ENCODE results near the gene OR9G1.
"Not testable (repeated sequence)": the region's sequence is repeated elsewhere in the genome, so short reads cannot be mapped to it uniquely, and the experiment has no call there.

The OR9G1 gene
- total RNA-seq = 0 reads per million in 2 experiments

- DNase-seq (ENCODE audit: low read depth) = no peak
Observed at GRCh38 chr11:56698795-56699194, at the start of gene OR9G1. TSS of gene OR9G1 (plus strand) at chr11:56699095. CDS start at chr11:56700388, 1,293 bp downstream.

GRCh38 chr11:56659755-56660154 lies 39.1 kb upstream of the OR9G1 start:
- DNase-seq (ENCODE audit: low read depth) = no peak

- DNase-seq (ENCODE audit: low read depth) = no peak
Observed at GRCh38 chr11:56663386-56663785, 35.5 kb upstream of the OR9G1 start, which contains the start of gene OR5AR1. TSS of gene OR5AR1 (plus strand) at chr11:56663686. CDS start at chr11:56663686, 0 bp downstream.

- no peak for DNase-seq (ENCODE audit: low read depth)
Observed at GRCh38 chr11:56670984-56671383, 27.9 kb upstream of the OR9G1 start.

GRCh38 chr11:56688554-56689100 lies 10.3 kb upstream of the OR9G1 start:
- DNase-seq (ENCODE audit: low read depth) = no peak

GRCh38 chr11:56691179-56691578 lies 7.7 kb upstream of the OR9G1 start:
- DNase-seq (ENCODE audit: low read depth) = not testable (repeated sequence)

- DNase-seq (ENCODE audit: low read depth) = no peak
Observed at GRCh38 chr11:56693428-56693827, 5.5 kb upstream of the OR9G1 start.

GRCh38 chr11:56700242-56700913 lies 1.5 kb downstream of the OR9G1 start:
- no peak for DNase-seq (ENCODE audit: low read depth)

GRCh38 chr11:56700914-56701485 lies 2.1 kb downstream of the OR9G1 start:
- DNase-seq (ENCODE audit: low read depth) = no peak

GRCh38 chr11:56705784-56706396 lies 7.0 kb downstream of the OR9G1 start:
- no peak for DNase-seq (ENCODE audit: low read depth)

GRCh38 chr11:56706486-56706885 lies 7.6 kb downstream of the OR9G1 start:
- DNase-seq (ENCODE audit: low read depth) = no peak

GRCh38 chr11:56714206-56714605 lies 15.3 kb downstream of the OR9G1 start:
- no peak for DNase-seq (ENCODE audit: low read depth)

- DNase-seq (ENCODE audit: low read depth) = no peak
Observed at GRCh38 chr11:56716379-56716854, 17.5 kb downstream of the OR9G1 start.

GRCh38 chr11:56720513-56720912 lies 21.6 kb downstream of the OR9G1 start:
- DNase-seq (ENCODE audit: low read depth) = no peak

GRCh38 chr11:56740107-56740506 lies 41.2 kb downstream of the OR9G1 start:
- DNase-seq (ENCODE audit: low read depth) = no peak

- DNase-seq (ENCODE audit: low read depth) = no peak
Observed at GRCh38 chr11:56740886-56741285, 42.0 kb downstream of the OR9G1 start.

- DNase-seq (ENCODE audit: low read depth) = no peak
Observed at GRCh38 chr11:56748597-56748996, 49.7 kb downstream of the OR9G1 start, which contains the start of gene OR9G4. TSS of gene OR9G4 (minus strand) at chr11:56748697. CDS start at chr11:56743766, 4,931 bp downstream.

GRCh38 chr11:56750190-56750589 lies 51.3 kb downstream of the OR9G1 start:
- DNase-seq (ENCODE audit: low read depth) = no peak

GRCh38 chr11:56751480-56751879 lies 52.6 kb downstream of the OR9G1 start:
- no peak for DNase-seq (ENCODE audit: low read depth)
